HepG2 (cell line): ENCODE data around the gene IL33. TPM values are rescaled to one million over a fixed set of nuclear protein-coding genes. Genes with fewer than 3 reads are reported as not detected.

ENCODE experiments used
- ATAC-seq: fragments of 200-7000 bp; cut with Tn5 transposase; 3 replicates; pipeline ENCODE4 v1.9.1; 2020; ENCODE audit warnings: mild to moderate bottlenecking, moderate library complexity
- BruUV-seq: library from RNA; stranded (reverse); fragments of 400-500 nt; replicated peaks from 2 replicates; lab custom pipeline; 2021; lab: Mats Ljungman, UMichigan
- CTCF ChIA-PET: fragments of 300-600 bp; formaldehyde crosslinking; extraction: SDS; loops from one replicate; lab custom pipeline; 2021; ENCODE audit warnings: low total read pairs, inconsistent platforms, low intra/inter-chr PET ratio; lab: Yijun Ruan, JAX
- POLR2A ChIA-PET: fragments of 350-600 bp; sonication (Branson Sonifier 250); formaldehyde crosslinking; loops from one replicate; lab custom pipeline; 2020; ENCODE audit warnings: antibody characterized with exemption, inconsistent platforms; lab: Yijun Ruan, JAX
- DNase-seq: peaks from one replicate; pipeline ENCODE4 v3.0.0-alpha.2; 2015; ENCODE audit warnings: low spot score
- FAIRE-seq: peaks from 3 replicates; lab custom pipeline; 2011; peaks lifted over from hg19 to GRCh38; lab: Jason Lieb, UNC
- H2AFZ ChIP-seq: one replicate; pipeline ENCODE4 v1.6.1; 2011; ENCODE audit warnings: low read length, inconsistent platforms
- H3K27ac ChIP-seq: fragments of 300-600 bp; 3 replicates; pipeline ENCODE4 v1.8.0; 2011; ENCODE audit warnings: mixed run types, mild to moderate bottlenecking, mixed read lengths, low read length, inconsistent platforms; ENCODE audit not compliant: insufficient read depth; ENCODE audit errors: extremely low read length
- H3K27me3 ChIP-seq, 2 experiments: fragments of 200-600 bp in 1 of 2; 2 replicates in 1 of 2; 3 replicates in 1 of 2; pipeline versions ENCODE4 v1.6.0 to v1.8.0; 2011; ENCODE audit warnings: low read length in 2 of 2, mild to moderate bottlenecking in 2 of 2, moderate library complexity in 2 of 2, inconsistent platforms in 1 of 2; ENCODE audit not compliant: insufficient read depth in 2 of 2, control insufficient read depth in 1 of 2
- H3K36me3 ChIP-seq, 2 experiments: fragments of 200-600 bp in 1 of 2; replicated peaks in 1 of 2; 2 replicates in 1 of 2; 3 replicates in 1 of 2; pipeline versions ENCODE4 v1.5.1 to v1.8.0; 2011; ENCODE audit warnings: low read length in 2 of 2, inconsistent platforms in 1 of 2; ENCODE audit not compliant: insufficient read depth in 2 of 2, control insufficient read depth in 1 of 2
- H3K4me1 ChIP-seq: 2 replicates; pipeline ENCODE4 v1.5.1; 2012; ENCODE audit warnings: low read length, inconsistent platforms; ENCODE audit not compliant: insufficient read depth
- H3K4me2 ChIP-seq: 2 replicates; pipeline ENCODE4 v1.6.0; 2011; ENCODE audit warnings: low read depth, low read length, inconsistent platforms
- H3K4me3 ChIP-seq, 3 experiments: fragments of 200-600 bp in 1 of 3; sonication (generic), shearing (Covaris generic) in 1 of 3; replicated peaks in 1 of 3; 2 replicates each; pipeline ENCODE4 v1.5.1; 2011 to 2016; ENCODE audit warnings: low read length in 3 of 3, inconsistent platforms in 2 of 3, low read depth in 2 of 3, mild to moderate bottlenecking in 2 of 3, control low read depth in 1 of 3, mixed read lengths in 1 of 3; ENCODE audit not compliant: insufficient read depth in 1 of 3
- H3K79me2 ChIP-seq: one replicate; pipeline ENCODE4 v1.6.1; 2011; ENCODE audit warnings: low read length, inconsistent platforms; ENCODE audit not compliant: insufficient read depth
- H3K9ac ChIP-seq: 2 replicates; pipeline ENCODE4 v1.6.0; 2011; ENCODE audit warnings: mild to moderate bottlenecking, low read depth, low read length, inconsistent platforms; ENCODE audit not compliant: insufficient read depth
- H3K9me3 ChIP-seq: 2 replicates; pipeline ENCODE4 v1.5.1; 2012; ENCODE audit warnings: mild to moderate bottlenecking, low read length
- H4K20me1 ChIP-seq: 2 replicates; pipeline ENCODE4 v1.6.0; 2011; ENCODE audit warnings: inconsistent platforms, mild to moderate bottlenecking, low read length, moderate library complexity; ENCODE audit not compliant: insufficient read depth
- EED ChIP-seq: sonication (generic); formaldehyde crosslinking; IDR thresholded peaks from 2 replicates; pipeline ENCODE4 v1.5.0; 2020; ENCODE audit warnings: mild to moderate bottlenecking, missing genetic modification reagents
- ELF1 ChIP-seq: sonication (generic); formaldehyde crosslinking; IDR thresholded peaks from 2 replicates; pipeline ENCODE4 v1.4.0; 2020; ENCODE audit warnings: missing genetic modification reagents
- HMG20A ChIP-seq: IDR thresholded peaks from 2 replicates; pipeline ENCODE4 v1.6.1; 2016; ENCODE audit warnings: borderline replicate concordance
- MIXL1 ChIP-seq: IDR thresholded peaks from 2 replicates; pipeline ENCODE4 v1.6.1; 2016
- NCOA2 ChIP-seq: sonication (generic); formaldehyde crosslinking; IDR thresholded peaks from 2 replicates; pipeline ENCODE4 v1.8.0; 2022; ENCODE audit warnings: inconsistent platforms
- NFYC ChIP-seq: IDR thresholded peaks from 2 replicates; pipeline ENCODE4 v1.6.1; 2016; ENCODE audit warnings: missing genetic modification reagents, missing compliant biosample characterization
- PITX1 ChIP-seq: sonication (generic); formaldehyde crosslinking; IDR thresholded peaks from 2 replicates; pipeline ENCODE4 v1.5.1; 2020; ENCODE audit warnings: mild to moderate bottlenecking, missing genetic modification reagents
- SP4 ChIP-seq: sonication (generic); formaldehyde crosslinking; IDR thresholded peaks from 2 replicates; pipeline ENCODE4 v1.8.1; 2023; ENCODE audit warnings: mild to moderate bottlenecking, missing genetic modification reagents
- TBX3 ChIP-seq: fragments of 450-650 bp; IDR thresholded peaks from 2 replicates; pipeline ENCODE4 v1.6.1; 2017; ENCODE audit warnings: antibody characterized with exemption, mild to moderate bottlenecking, inconsistent platforms, borderline replicate concordance
- ZBTB7A ChIP-seq: sonication (generic); formaldehyde crosslinking; IDR thresholded peaks from 2 replicates; pipeline ENCODE4 v1.8.0; 2022; ENCODE audit warnings: mild to moderate bottlenecking, missing genetic modification reagents
- ZFYVE20 ChIP-seq: sonication (generic); formaldehyde crosslinking; IDR thresholded peaks from 2 replicates; pipeline ENCODE4 v1.8.0; 2023; ENCODE audit warnings: low read depth, mild to moderate bottlenecking, moderate library complexity, missing genetic modification reagents, borderline replicate concordance
- ZHX1 ChIP-seq: sonication (generic); formaldehyde crosslinking; IDR thresholded peaks from 2 replicates; pipeline ENCODE4 v1.8.1; 2022; ENCODE audit warnings: low read depth, mild to moderate bottlenecking, missing genetic modification reagents
- ZNF264 ChIP-seq: sonication (generic); formaldehyde crosslinking; IDR thresholded peaks from 2 replicates; pipeline ENCODE4 v1.4.0; 2020; ENCODE audit warnings: missing genetic modification reagents
- ZNF335 ChIP-seq: sonication (generic); formaldehyde crosslinking; IDR thresholded peaks from 2 replicates; pipeline ENCODE4 v1.4.0; 2020; ENCODE audit warnings: missing genetic modification reagents
- ZNF570 ChIP-seq: sonication (generic); formaldehyde crosslinking; IDR thresholded peaks from 2 replicates; pipeline ENCODE4 v1.4.0; 2020; ENCODE audit warnings: mild to moderate bottlenecking, missing genetic modification reagents, borderline replicate concordance
- WGBS: methylation state at CpG from one replicate; pipeline ENCODE4 v1.1.6; 2017; ENCODE audit warnings: low lambda C conversion rate; 5-methylcytosine and 5-hydroxymethylcytosine counted together
- in situ Hi-C: cut with HindIII; loops from 2 replicates; pipeline ENCODE4 v1.10.0; 2017; ENCODE audit warnings: low pct_unique_long_range_greater_than_20kb; ENCODE audit not compliant: extremely low pct_ligation_motif_present
- intact Hi-C: fragments of 100-400 bp; cut with micrococcal nuclease; formaldehyde crosslinking; loops from one replicate; pipeline ENCODE4 v1.10.0; 2022; ENCODE audit not compliant: unreplicated experiment
- polyA plus RNA-seq, 8 experiments: library from polyadenylated mRNA; depleted of rRNA in 3 of 8; stranded (reverse) in 7 of 8; unstranded in 1 of 8; fragments of >200 nt; fragmentation: Illumina TruSeq in 4 of 8; extraction: Trizol in 4 of 8; gene quantifications; 2 replicates each; pipeline versions ENCODE4 v1.2.1 to v1.2.3, GENCODE V29; 2011 to 2016; ENCODE audit warnings: low read depth in 4 of 8, missing spikeins in 1 of 8, mixed read lengths in 1 of 8; ENCODE audit not compliant: insufficient read depth in 1 of 8
- total RNA-seq, 5 experiments: library from RNA; depleted of rRNA; stranded (reverse); fragments of >200 nt; fragmentation: Illumina TruSeq; extraction: Trizol; gene quantifications; 2 replicates each; pipeline ENCODE4 v1.2.3, GENCODE V29; 2016; ENCODE audit warnings: low read depth in 1 of 5
- TF ChIP-seq, protein P1 (sequence below): sonication (generic); formaldehyde crosslinking; IDR thresholded peaks from 2 replicates; pipeline ENCODE4 v1.4.0; 2020; ENCODE audit warnings: mild to moderate bottlenecking, missing genetic modification reagents

Gene IL33
- total and polyA plus RNA-seq, 2 of the 13 experiments (the other 11 are each of a cell fraction or from before 2014, with no cell fraction given) = 0.05 TPM; not detected in 1

GRCh38 chr9:6216951-6217350, 1.3 kb downstream of the IL33 start:
- Histone ChIP-seq H3K27ac (no peak overlapping the region), H2AFZ (no peak overlapping the region), H3K9ac (no peak overlapping the region), H3K79me2 (no peaks in the 10 kb centered on the region), H3K4me1 (no peaks in the 10 kb centered on the region), H3K27me3 (no peaks in the 10 kb centered on the region), H3K9me3 (no peaks in the 10 kb centered on the region), H3K36me3 (no peaks in the 10 kb centered on the region), H3K4me3 (no peak overlapping the region), H3K4me2 (no peak overlapping the region), H4K20me1 (no peaks in the 10 kb centered on the region)
- no peak for TF ChIP-seq TBX3
- no peak for TF ChIP-seq NFYC
- TF ChIP-seq, protein P1, sequence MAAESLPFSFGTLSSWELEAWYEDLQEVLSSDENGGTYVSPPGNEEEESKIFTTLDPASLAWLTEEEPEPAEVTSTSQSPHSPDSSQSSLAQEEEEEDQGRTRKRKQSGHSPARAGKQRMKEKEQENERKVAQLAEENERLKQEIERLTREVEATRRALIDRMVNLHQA (CRISPR knock-in tag) = no peak
- no peak for TF ChIP-seq EED (CRISPR knock-in tag)
- TF ChIP-seq ZNF570 (CRISPR knock-in tag) = no peak
- no peak for TF ChIP-seq ELF1
- TF ChIP-seq HMG20A (CRISPR knock-in tag) = no peak
- no peak for TF ChIP-seq ZNF264 (CRISPR knock-in tag)
- TF ChIP-seq MIXL1 (CRISPR knock-in tag) = no peak
- no peak for TF ChIP-seq ZBTB7A (CRISPR knock-in tag)
- no peak for TF ChIP-seq NCOA2 (CRISPR knock-in tag)
- no peak for TF ChIP-seq ZNF335 (CRISPR knock-in tag)
- TF ChIP-seq ZFYVE20 (CRISPR knock-in tag) = no peak
- TF ChIP-seq SP4 (CRISPR knock-in tag) = no peak
- no peak for TF ChIP-seq ZHX1
- no peak for TF ChIP-seq PITX1 (CRISPR knock-in tag)
- WGBS = 0% methylated on average over 1 of the region's 1 CpG
- in situ Hi-C loops (no loop called here), intact Hi-C loops (no loop called here)
- DNase-seq (no peak), ATAC-seq (no peak), FAIRE-seq (no peak)
- ChIA-PET CTCF (no interaction called here), POLR2A (no interaction called here)
- no TSS peak for BruUV-seq
